Naive thymus-derived CD8-positive, alpha-beta T cell (primary cell): ENCODE measurements around the gene DAGLB. TPM values are rescaled to one million over a fixed set of nuclear protein-coding genes. Genes with fewer than 3 reads are reported as not detected.
"Not testable (repeated sequence)": the region's sequence is repeated elsewhere in the genome, so short reads cannot be mapped to it uniquely, and the experiment has no call there.

Source experiments
- ATAC-seq, 2 donors: fragments of 150-1000 bp; cut with Tn5 transposase in 1 of 2; sonication (Bioruptor Pico), chemical (Tn5 transposase) in 1 of 2; 1 replicate in 1 of 2; 2 replicates in 1 of 2; pipeline ENCODE4 v1.10.0; 2021; ENCODE audit warnings: mild to moderate bottlenecking in 2 of 2, moderate library complexity in 2 of 2
- POLR2A ChIA-PET: fragments of 350-600 bp; sonication (Branson Sonifier 250); formaldehyde crosslinking; loops from one replicate; lab custom pipeline; 2021; ENCODE audit warnings: antibody characterized with exemption; lab: Charles Lee
- DNase-seq, 10 donors: peaks; one replicate each; pipeline versions ENCODE4 v3.0.0 to v3.0.0-alpha.2; 2020 to 2022
- H3K27ac Mint-ChIP-seq, 10 donors: one replicate each; pipeline ENCODE4 v1.8.0; 2020 to 2022; ENCODE audit warnings: mild to moderate bottlenecking in 10 of 10, mixed read lengths in 10 of 10, moderate library complexity in 4 of 10, inconsistent platforms in 1 of 10
- H3K27me3 Mint-ChIP-seq, 5 donors: one replicate each; pipeline ENCODE4 v1.8.0; 2021 to 2022; ENCODE audit warnings: mixed read lengths in 5 of 5
- H3K36me3 Mint-ChIP-seq, 3 donors: one replicate each; pipeline ENCODE4 v1.8.0; 2020 to 2022; ENCODE audit warnings: mixed read lengths in 3 of 3, mild to moderate bottlenecking in 2 of 3, inconsistent platforms in 1 of 3
- H3K4me1 Mint-ChIP-seq, 4 donors: one replicate each; pipeline ENCODE4 v1.8.0; 2021 to 2022; ENCODE audit warnings: mixed read lengths in 4 of 4
- H3K4me3 Mint-ChIP-seq, 10 donors: one replicate each; pipeline ENCODE4 v1.8.0; 2020 to 2022; ENCODE audit warnings: mild to moderate bottlenecking in 10 of 10, mixed read lengths in 10 of 10, moderate library complexity in 6 of 10, inconsistent platforms in 1 of 10
- H3K9me3 Mint-ChIP-seq, 9 donors: one replicate each; pipeline ENCODE4 v1.8.0; 2020 to 2022; ENCODE audit warnings: mixed read lengths in 9 of 9, mild to moderate bottlenecking in 3 of 9, inconsistent platforms in 1 of 9, moderate library complexity in 1 of 9
- polyA plus RNA-seq, 3 donors: library from polyadenylated mRNA; unstranded; fragments of 300-500 nt; fragmentation: Illumina TruSeq; gene quantifications; one replicate each; pipeline ENCODE4 v1.2.3, GENCODE V29; 2021
- total RNA-seq, 8 experiments: library from RNA in 2 of 8; stranded (reverse) in 2 of 8; gene quantifications; one replicate each; pipeline ENCODE4 v1.2.3 and lab custom pipeline; 2021 to 2026

Gene DAGLB
- total and polyA plus RNA-seq, 5 experiments from 2014 or later: 7.2 to 78.1 (median 11.9) TPM

DNA sequence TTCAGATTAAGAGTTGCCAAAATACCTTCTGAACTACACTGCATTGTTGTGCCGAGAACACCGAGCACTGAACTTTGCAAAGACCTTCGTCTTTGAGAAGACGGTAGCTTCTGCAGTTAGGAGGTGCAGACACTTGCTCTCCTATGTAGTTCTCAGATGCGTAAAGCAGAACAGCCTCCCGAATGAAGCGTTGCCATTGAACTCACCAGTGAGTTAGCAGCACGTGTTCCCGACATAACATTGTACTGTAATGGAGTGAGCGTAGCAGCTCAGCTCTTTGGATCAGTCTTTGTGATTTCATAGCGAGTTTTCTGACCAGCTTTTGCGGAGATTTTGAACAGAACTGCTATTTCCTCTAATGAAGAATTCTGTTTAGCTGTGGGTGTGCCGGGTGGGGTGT, 45.0 kb downstream of the DAGLB start:
- POLR2A ChIA-PET: interaction anchor here (0.8 kb wide), 1 partner anchor 36 kb away, joined by 4 read pairs; no protein-coding TSS in a partner anchor
- H3K4me1 Mint-ChIP-seq: peaks cover 2 to 21% (median 15%) of the 10 kb centered on the region in 4 donors
- peaks cover 0 to 78% (median 5%) of the 10 kb centered on the region in 3 donors for H3K36me3 Mint-ChIP-seq
- peak overlapping the region in 3 of 10 donors; percentile 21 to 83 (median 35) for H3K27ac Mint-ChIP-seq
- H3K4me3 Mint-ChIP-seq: no peak overlapping the region
- DNase-seq (no peak), ATAC-seq (no peak)
- H3K9me3 Mint-ChIP-seq: no peaks in the 10 kb centered on the region
- no peaks in the 10 kb centered on the region for H3K27me3 Mint-ChIP-seq

DNA sequence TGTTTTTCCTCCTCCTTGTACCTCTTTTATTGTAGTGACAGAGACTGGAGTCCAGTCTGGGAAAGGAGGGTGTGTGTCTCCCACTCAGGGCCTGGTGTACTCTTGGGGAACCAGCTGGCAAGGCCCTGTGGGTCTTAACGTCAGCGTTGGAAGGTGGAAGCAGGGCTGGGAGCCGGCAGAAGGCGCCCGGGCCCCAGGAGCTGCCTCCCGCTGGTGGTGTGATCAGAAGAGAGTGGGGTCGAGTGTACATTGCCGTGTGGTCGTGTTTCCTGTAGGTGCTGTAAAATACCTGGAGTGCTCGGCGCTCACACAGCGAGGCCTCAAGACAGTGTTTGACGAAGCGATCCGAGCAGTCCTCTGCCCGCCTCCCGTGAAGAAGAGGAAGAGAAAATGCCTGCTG, 45.7 kb downstream of the DAGLB start:
- DNase-seq (no peak), ATAC-seq (no peak)
- peaks cover 2 to 25% (median 17%) of the 10 kb centered on the region in 4 donors for H3K4me1 Mint-ChIP-seq
- no peaks in the 10 kb centered on the region for H3K9me3 Mint-ChIP-seq
- H3K27ac Mint-ChIP-seq: peak overlapping the region in 2 of 10 donors; percentile 36 to 53
- POLR2A ChIA-PET: interaction anchor here (1.2 kb wide), 1 partner anchor 16 kb away, joined by 6 read pairs; no protein-coding TSS in a partner anchor
- H3K4me3 Mint-ChIP-seq: no peak overlapping the region
- H3K36me3 Mint-ChIP-seq: peaks cover 0 to 78% (median 1%) of the 10 kb centered on the region in 3 donors
- no peaks in the 10 kb centered on the region for H3K27me3 Mint-ChIP-seq

DNA sequence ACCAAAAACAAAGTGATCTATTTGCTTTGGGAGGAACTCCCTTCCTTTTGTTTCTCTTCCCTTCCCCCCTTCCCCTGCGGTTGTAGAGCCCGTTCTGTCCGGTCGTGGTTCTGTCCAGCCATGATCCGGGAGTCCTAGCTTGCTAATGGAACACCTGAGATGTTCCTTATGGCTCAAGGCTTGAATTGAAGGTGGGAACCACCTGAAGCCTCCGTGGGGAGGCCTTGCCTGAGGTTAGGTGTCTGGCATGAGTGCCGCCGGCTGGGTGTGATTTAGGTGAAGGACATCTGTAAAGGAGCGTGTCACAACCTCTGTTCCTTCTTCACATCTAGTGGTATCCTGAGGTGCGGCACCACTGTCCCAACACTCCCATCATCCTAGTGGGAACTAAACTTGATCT, 46.2 kb downstream of the DAGLB start:
- Mint-ChIP-seq H3K27me3 (no peaks in the 10 kb centered on the region), H3K4me1 (peaks cover 2 to 27% (median 17%) of the 10 kb centered on the region in 4 donors), H3K4me3 (no peak overlapping the region), H3K36me3 (peaks cover 0 to 75% (median 1%) of the 10 kb centered on the region in 3 donors), H3K9me3 (no peaks in the 10 kb centered on the region), H3K27ac (peak overlapping the region in 5 of 10 donors; percentile 28 to 84 (median 51))
- POLR2A ChIA-PET: interaction anchor here (1.2 kb wide), 1 partner anchor 16 kb away, joined by 6 read pairs; no protein-coding TSS in a partner anchor
- ATAC-seq: no peak
- no peak for DNase-seq

DNA sequence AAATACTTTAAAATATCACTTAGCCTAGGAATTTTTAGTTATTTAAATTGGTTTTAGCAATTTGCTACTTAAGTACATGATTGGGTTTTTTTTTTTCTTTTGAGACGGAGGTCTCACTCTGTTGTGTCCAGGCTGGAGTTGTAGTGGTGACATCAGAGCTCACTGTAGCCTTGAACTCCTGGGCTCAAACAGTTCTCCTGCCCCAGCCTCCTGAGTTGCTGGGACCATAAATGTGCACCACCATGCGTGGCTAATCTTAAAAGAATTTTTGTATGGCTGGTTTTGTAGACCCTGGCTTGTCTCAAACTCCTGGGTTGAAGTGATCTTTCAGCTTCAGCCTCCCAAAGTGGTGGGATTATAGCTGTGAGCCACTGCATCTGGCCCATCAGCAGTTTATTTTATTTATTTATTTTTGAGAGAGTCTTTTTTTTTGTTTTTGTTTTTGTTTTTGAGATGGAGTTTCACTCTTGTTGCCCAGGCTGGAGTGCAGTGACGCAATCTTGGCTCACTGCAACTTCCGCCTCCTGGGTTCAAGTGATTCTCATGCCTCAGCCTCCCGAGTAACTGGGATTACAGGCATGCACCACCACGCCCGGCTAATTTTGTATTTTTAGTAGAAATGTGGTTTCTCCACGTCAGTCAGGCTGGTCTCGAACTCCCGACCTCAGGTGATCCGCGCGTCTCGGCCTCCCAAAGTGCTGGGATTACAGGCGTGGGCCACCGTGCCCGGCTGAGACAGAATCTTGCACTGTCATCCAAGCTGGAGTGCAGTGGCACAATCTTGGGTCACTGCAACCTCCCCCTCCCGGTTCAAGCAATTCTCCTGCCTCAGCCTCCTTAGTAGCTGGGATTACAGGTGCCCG, 47.3 kb downstream of the DAGLB start:
- Mint-ChIP-seq H3K27ac (peak overlapping the region in 3 of 10 donors; percentile 11 to 67 (median 48)), H3K4me1 (peaks cover 8 to 37% (median 28%) of the 10 kb centered on the region in 4 donors), H3K36me3 (peaks cover 0 to 72% (median 1%) of the 10 kb centered on the region in 3 donors)
- H3K27me3 Mint-ChIP-seq, ATAC-seq, DNase-seq, H3K9me3 Mint-ChIP-seq, H3K4me3 Mint-ChIP-seq: not testable (repeated sequence)
- POLR2A ChIA-PET: interaction anchor here (0.6 to 1.2 kb wide), 2 partner anchors 15 to 24 kb away, joined by 6 read pairs; no protein-coding TSS in a partner anchor

DNA sequence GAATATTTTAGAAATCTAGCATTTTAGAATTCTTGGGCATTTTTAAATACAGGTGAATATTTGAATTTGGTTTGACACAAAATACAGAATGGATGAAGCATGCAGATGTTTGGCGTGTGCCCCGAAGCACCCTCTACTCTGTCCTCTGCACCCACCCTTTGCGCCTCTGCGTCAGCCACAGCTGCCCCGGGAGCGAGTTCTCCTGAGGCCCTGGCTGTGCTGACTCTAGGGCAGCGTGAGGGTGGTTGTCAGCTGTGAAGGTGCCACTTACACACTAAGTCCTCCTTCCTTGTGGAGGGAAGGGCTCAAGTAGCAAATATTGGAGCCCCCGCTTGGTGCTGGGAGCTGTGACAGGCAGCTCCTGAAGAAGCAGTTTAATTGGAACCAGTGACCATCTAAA, 48.4 kb downstream of the DAGLB start:
- H3K4me3 Mint-ChIP-seq: no peak overlapping the region
- POLR2A ChIA-PET: interaction anchor here (0.8 kb wide), 1 partner anchor 35 kb away, joined by 7 read pairs; no protein-coding TSS in a partner anchor
- ATAC-seq (no peak), DNase-seq (no peak)
- no peaks in the 10 kb centered on the region for H3K27me3 Mint-ChIP-seq
- peaks cover 0 to 69% (median 5%) of the 10 kb centered on the region in 3 donors for H3K36me3 Mint-ChIP-seq
- H3K27ac Mint-ChIP-seq: peak overlapping the region in 5 of 10 donors; percentile 43 to 73 (median 52)
- H3K9me3 Mint-ChIP-seq: no peaks in the 10 kb centered on the region
- H3K4me1 Mint-ChIP-seq: peaks cover 14 to 44% (median 36%) of the 10 kb centered on the region in 4 donors

DNA sequence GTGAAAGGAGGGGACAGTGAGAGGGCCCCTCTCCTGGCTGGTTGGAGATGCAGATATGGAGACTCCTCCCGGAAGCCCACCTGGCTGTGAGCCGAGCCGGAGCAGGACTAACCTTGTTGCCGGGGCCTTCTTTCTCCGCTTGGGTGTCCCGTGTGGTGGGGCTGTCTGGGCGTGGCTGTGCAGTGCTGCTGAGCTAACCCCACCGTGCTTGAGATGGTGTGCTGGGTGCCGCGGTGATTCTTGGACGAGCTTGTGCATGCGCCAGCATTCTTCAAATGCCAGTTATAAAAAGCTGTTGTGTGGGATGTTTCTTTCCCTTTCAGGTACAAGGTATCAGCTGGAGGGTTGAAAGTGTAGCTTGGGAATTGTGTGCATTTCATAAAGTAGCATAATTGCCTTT, 48.8 kb downstream of the DAGLB start:
- H3K27me3 Mint-ChIP-seq: no peaks in the 10 kb centered on the region
- ATAC-seq: no peak
- H3K4me3 Mint-ChIP-seq: no peak overlapping the region
- H3K36me3 Mint-ChIP-seq: peaks cover 0 to 69% (median 5%) of the 10 kb centered on the region in 3 donors
- H3K9me3 Mint-ChIP-seq: no peaks in the 10 kb centered on the region
- peak overlapping the region in 6 of 10 donors; percentile 43 to 73 (median 55) for H3K27ac Mint-ChIP-seq
- peaks cover 19 to 49% (median 40%) of the 10 kb centered on the region in 4 donors for H3K4me1 Mint-ChIP-seq
- DNase-seq: no peak
- POLR2A ChIA-PET: interaction anchor here (0.8 kb wide), 1 partner anchor 35 kb away, joined by 7 read pairs; no protein-coding TSS in a partner anchor

DNA sequence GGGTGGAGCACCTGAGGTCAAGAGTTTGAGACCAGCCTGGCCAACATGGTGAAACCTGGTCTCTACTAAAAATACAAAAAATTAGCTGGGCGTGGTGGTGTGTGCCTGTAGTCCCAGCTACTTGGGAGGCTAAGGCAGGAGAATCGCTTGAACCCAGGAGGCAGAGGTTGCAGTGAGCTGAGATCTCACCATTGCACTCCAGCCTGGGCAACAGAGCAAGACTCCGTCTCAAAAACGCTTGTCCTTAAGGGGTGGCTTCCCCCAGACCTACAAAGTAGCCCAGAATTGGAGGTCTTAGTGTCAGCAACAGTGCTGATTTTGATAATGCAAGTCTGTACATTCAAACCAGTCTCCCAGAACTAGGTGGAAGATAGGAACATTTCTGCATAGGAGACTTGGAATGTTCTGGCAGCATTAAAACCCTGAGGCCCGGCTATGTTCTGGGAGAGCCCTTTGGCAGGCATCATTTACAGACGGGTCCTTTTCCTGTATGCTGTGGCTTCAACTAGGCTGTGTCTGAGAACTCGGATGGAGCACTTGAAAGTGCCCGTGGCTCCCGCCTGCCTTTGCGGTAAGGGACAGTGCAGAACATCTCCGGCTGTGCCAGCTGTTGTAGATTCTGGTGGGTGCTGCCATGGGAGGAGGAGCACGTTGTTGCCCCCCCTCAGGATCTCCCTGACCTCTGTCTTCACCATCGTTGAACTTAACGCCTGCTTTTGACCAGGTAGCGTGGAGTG, 49.8 kb downstream of the DAGLB start:
- not testable (repeated sequence) for ATAC-seq

DNA sequence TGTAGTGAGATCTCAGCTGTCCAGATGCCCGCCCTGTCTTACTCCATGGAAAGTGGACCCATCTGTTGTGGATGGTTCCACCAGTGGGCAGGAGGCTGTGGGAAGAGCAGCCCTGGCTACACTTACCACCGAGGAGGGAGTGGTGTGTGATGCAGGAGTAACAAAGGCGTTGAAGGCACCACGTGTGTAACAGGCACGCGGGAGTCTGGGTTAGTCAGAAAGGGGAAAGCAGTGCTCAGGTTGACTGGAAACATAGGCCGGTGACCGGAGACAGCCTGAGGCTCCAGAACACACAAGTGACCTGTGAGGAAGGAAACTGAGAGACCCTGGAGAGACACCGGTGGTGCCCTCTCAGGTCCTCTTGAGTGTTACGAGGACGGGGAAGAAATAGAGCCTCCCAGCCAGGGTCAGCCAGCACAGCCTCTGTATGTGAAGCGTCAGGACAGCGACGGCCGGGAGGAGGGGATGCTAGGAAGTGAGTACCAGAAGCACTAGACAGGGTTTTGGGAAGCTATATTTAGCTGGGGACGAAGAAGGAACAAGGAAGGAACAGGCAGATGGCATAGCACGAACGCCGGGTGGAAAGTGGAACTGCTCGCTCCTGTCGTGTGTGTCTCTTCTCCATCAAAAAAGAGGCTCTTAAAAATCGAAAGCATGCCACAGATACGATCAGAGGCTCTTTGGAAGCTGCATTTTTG, 51.7 kb downstream of the DAGLB start:
- POLR2A ChIA-PET: no interaction called here
- Mint-ChIP-seq H3K4me3 (peak overlapping the region in 4 of 10 donors; percentile 57 to 71 (median 58)), H3K9me3 (no peaks in the 10 kb centered on the region), H3K27ac (peak overlapping the region; percentile 36 to 95 (median 84)), H3K36me3 (peaks cover 0 to 71% (median 6%) of the 10 kb centered on the region in 3 donors), H3K4me1 (peaks cover 31 to 76% (median 64%) of the 10 kb centered on the region in 4 donors), H3K27me3 (no peaks in the 10 kb centered on the region)
- ATAC-seq (no peak), DNase-seq (no peak)

More for the DNA sequence above, 49.8 kb downstream of the DAGLB start:
- Mint-ChIP-seq H3K4me1 (peaks cover 25 to 59% (median 50%) of the 10 kb centered on the region in 4 donors), H3K36me3 (peaks cover 0 to 71% (median 6%) of the 10 kb centered on the region in 3 donors), H3K27ac (peak overlapping the region; percentile 2 to 73 (median 34))
- H3K27me3 Mint-ChIP-seq, DNase-seq, H3K4me3 Mint-ChIP-seq, H3K9me3 Mint-ChIP-seq, POLR2A ChIA-PET: not testable (repeated sequence)

DNA sequence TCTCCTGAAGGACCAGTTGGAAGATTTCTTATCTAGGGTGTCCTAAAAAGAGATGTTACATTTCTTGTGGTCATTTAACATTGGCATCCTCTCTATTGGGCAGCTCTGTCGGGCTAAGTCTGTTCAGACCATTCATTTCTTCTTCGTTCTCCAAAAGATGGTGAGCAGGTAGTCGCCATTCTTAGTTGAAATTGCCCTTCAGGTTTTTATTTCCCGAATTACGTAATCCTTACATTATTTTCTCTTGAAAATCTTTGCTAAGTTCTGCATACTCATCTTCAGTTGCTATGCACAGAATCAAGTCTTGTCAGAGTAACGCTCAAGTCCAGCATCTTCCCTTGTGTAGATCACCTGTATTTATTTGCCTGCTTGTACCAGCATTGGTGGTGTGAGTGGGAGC, 53.6 kb downstream of the DAGLB start:
- Mint-ChIP-seq H3K4me1 (peaks cover 31 to 67% (median 64%) of the 10 kb centered on the region in 4 donors), H3K27me3 (no peaks in the 10 kb centered on the region), H3K4me3 (peak overlapping the region in 1 of 10 donors; percentile 24), H3K36me3 (peaks cover 0 to 71% (median 6%) of the 10 kb centered on the region in 3 donors), H3K9me3 (no peaks in the 10 kb centered on the region), H3K27ac (peak overlapping the region in 9 of 10 donors; percentile 30 to 95 (median 87))
- POLR2A ChIA-PET: no interaction called here
- ATAC-seq (no peak), DNase-seq (no peak)

DNA sequence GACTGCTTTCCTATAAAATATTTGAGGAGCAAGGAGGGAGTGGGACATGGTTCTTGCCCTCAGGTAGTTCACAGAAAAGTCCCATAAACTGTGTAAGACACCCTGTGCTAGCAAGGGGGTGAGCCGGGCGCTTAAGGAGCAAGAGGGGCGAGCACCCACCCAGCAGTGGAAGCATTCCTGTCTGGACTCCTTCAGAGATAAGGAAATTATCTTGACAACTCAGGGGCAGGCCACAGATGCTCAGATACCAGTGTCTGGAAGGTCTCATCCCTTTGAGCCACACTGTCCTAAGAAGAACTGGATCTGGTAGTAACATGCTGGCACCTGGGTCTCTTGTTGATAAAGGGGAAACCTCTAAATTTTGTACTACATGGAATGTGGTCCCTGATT, 54.1 kb downstream of the DAGLB start:
- Mint-ChIP-seq H3K4me3 (peak overlapping the region in 3 of 10 donors; percentile 2 to 57 (median 13)), H3K36me3 (peaks cover 0 to 70% (median 7%) of the 10 kb centered on the region in 3 donors), H3K4me1 (peaks cover 31 to 63% (median 59%) of the 10 kb centered on the region in 4 donors), H3K27ac (peak overlapping the region; percentile 69 to 95 (median 88)), H3K9me3 (no peaks in the 10 kb centered on the region), H3K27me3 (no peaks in the 10 kb centered on the region)
- DNase-seq (no peak), ATAC-seq (no peak)
- POLR2A ChIA-PET: no interaction called here

DNA sequence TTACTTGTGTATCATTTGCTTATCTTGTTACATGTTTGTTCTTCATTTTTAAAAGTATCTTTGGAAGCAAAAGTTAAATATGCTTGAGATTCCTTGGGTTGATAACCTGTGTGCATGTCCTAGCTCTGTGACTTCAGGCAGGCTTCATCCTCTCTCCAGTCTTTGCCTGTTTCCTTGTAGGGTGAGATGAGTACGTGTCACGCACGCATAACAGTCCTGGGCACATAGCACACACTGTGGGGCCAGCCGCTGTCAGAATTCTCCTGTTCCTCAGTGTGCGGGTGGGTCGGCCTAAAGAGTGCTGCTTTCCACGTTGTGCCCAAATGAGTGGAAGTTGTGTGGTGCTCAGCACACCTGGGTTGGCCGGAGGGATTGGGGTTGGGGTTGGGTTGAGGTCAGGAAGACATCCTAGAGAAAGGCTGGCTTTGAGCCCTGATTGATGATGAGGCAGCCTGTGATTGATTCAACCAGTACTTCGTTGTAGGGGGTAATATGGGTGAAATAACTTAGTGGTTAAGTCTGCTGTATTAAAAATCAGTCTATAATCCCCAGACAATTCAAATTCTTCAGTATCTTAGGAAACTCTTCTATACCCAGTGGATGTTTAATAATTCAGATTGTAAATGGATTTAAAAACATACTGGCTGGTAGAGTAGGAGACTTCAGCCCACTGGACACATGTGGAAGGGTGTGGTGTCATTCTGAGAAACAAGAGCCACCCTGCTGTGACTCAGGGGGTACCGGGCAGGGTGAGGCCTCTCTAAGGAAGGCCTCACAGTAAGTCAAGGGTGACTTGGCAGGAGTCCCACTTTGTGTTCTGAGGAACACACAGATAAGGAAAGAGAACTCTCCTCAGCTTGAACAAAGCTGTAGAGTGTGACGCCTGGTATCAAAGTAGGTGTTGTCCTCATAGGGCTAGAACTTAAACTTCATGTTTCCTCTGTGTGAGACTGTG, 54.8 kb downstream of the DAGLB start:
- Mint-ChIP-seq H3K27ac (peak overlapping the region; percentile 69 to 95 (median 87)), H3K4me1 (peaks cover 31 to 57% (median 54%) of the 10 kb centered on the region in 4 donors), H3K36me3 (peaks cover 0 to 75% (median 10%) of the 10 kb centered on the region in 3 donors), H3K4me3 (peak overlapping the region in 6 of 10 donors; percentile 13 to 57 (median 37)), H3K27me3 (no peaks in the 10 kb centered on the region), H3K9me3 (no peaks in the 10 kb centered on the region)
- peak; percentile 68 to 72 for ATAC-seq
- DNase-seq: peak in 3 of 10 donors; percentile 6 to 19 (median 7)
- POLR2A ChIA-PET: interaction anchor here (0.9 kb wide), 1 partner anchor 15 kb away, joined by 3 read pairs; no protein-coding TSS in a partner anchor
